Measurements from ENCODE around the gene DBR1. TPM values are rescaled to one million over a fixed set of nuclear protein-coding genes. Genes with fewer than 3 reads are reported as not detected.
A peak's percentile ranks its signal among the peaks of the same experiment; 100 is the strongest.

DBR1 gene
- polyA plus RNA-seq, 1 experiment = 6.0 TPM

DNA sequence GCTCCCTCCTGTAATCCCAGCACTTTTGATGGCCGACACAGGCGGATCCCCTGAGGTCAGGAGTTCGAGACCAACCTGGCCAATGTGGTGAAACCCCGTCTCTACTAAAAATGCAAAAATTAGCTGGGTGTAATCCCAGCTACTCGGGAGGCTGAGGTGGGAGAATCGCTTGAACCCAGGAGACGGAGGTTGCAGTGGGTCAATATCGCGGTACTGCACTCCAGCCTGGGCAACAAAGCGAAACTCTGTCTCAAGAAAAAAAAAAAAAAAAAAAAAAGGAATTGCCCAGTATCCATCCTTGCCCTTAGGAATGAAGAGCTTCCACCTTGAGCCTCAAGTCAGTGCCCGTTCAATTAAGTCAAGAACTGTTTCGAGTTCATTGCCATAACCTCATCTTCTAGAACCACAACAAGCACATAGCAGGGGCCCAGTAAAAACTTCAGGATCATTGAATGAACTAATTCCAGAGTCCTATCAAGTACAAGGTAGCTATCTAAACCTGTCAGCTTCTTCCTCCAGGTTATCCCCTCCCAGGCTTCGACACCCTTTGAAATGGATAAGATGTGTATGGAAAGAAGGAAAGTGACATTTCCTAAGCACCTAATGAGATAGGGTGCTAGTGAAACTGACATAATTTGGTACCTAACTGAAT, 826 bp downstream of the DBR1 start:
- Histone ChIP-seq H3K36me3 (ENCODE audit: control insufficient read depth, insufficient read depth, low read length) (no peaks in the 10 kb centered on the region), H3K27me3 (ENCODE audit: control insufficient read depth, insufficient read depth, low read length) (no peaks in the 10 kb centered on the region), H3K4me3 (ENCODE audit: low read depth, low read length) (peak overlapping the region; percentile 98)
- DNase-seq (ENCODE audit: low read depth) = no peak
- POLR2A ChIA-PET = interaction anchor here (0.6 kb wide), 1 partner anchor 174 kb away, joined by 3 read pairs; no protein-coding TSS in a partner anchor
- CTCF ChIA-PET = interaction anchor here (0.7 to 1.2 kb wide), 3 partner anchors 11 to 91 kb away, joined by 3 read pairs; no protein-coding TSS in a partner anchor
- TF ChIP-seq, protein P1, sequence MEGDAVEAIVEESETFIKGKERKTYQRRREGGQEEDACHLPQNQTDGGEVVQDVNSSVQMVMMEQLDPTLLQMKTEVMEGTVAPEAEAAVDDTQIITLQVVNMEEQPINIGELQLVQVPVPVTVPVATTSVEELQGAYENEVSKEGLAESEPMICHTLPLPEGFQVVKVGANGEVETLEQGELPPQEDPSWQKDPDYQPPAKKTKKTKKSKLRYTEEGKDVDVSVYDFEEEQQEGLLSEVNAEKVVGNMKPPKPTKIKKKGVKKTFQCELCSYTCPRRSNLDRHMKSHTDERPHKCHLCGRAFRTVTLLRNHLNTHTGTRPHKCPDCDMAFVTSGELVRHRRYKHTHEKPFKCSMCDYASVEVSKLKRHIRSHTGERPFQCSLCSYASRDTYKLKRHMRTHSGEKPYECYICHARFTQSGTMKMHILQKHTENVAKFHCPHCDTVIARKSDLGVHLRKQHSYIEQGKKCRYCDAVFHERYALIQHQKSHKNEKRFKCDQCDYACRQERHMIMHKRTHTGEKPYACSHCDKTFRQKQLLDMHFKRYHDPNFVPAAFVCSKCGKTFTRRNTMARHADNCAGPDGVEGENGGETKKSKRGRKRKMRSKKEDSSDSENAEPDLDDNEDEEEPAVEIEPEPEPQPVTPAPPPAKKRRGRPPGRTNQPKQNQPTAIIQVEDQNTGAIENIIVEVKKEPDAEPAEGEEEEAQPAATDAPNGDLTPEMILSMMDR (IDR thresholded peaks at IDR 0.05; ENCODE audit: insufficient read depth, low read depth, low read length) = no peak

DNA sequence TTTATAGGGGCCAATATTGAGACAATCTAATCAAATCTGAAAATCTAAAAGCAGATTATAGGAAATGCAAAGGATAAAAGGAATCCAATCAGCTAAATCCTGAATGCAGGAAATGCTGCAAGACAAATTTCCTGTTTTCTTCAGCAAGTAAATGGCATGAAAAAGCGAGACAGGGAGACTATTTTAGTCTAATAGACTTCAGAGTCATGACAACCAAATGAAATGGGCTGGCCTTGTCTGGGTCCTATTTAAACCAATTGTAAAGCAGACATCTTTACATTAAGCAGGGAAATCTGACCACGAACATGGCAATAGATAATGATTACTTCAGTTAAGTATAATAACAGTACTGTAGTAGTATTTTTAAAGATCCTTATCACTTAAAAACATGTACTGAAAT, 2.1 kb downstream of the DBR1 start:
- POLR2A ChIA-PET = no interaction called here
- CTCF ChIA-PET = interaction anchor here (0.7 to 1.2 kb wide), 3 partner anchors 10 to 158 kb away, joined by 3 to 5 read pairs (median 3); no protein-coding TSS in a partner anchor
- TF ChIP-seq, protein P1 (IDR thresholded peaks at IDR 0.05; ENCODE audit: insufficient read depth, low read depth, low read length) = no peak
- no peak overlapping the region for H3K4me3 ChIP-seq (ENCODE audit: low read depth, low read length)
- DNase-seq (ENCODE audit: low read depth) = no peak
- H3K36me3 ChIP-seq (ENCODE audit: control insufficient read depth, insufficient read depth, low read length) = no peaks in the 10 kb centered on the region
- H3K27me3 ChIP-seq (ENCODE audit: control insufficient read depth, insufficient read depth, low read length) = no peaks in the 10 kb centered on the region

DNA sequence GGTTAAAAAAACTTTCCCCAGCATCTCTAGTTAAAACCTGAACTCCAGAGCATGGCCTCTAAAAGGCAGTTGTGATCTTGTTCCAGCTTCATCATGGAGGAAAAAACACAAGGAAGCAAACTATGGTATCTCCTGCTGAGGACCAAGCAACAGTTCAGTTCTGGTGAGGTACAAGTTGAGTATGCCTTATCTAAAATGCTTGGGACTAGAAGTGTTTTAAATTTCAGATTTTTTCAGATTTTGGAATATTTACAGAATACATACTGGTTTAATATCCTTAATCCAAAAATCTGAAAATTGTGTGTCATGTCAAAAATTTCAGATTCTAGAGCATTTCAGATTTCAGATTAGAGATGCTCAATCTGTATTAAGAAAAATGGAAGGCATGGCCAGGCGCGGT, 9.7 kb downstream of the DBR1 start:
- TF ChIP-seq, protein P1 (IDR thresholded peaks at IDR 0.05; ENCODE audit: insufficient read depth, low read depth, low read length) = no peak
- no peak overlapping the region for H3K4me3 ChIP-seq (ENCODE audit: low read depth, low read length)
- H3K36me3 ChIP-seq (ENCODE audit: control insufficient read depth, insufficient read depth, low read length) = peaks cover 5% of the 10 kb centered on the region; the same call in 1 of the 2 replicates
- ChIA-PET CTCF (no interaction called here), POLR2A (no interaction called here)
- H3K27me3 ChIP-seq (ENCODE audit: control insufficient read depth, insufficient read depth, low read length) = no peaks in the 10 kb centered on the region
- no peak for DNase-seq (ENCODE audit: low read depth)

DNA sequence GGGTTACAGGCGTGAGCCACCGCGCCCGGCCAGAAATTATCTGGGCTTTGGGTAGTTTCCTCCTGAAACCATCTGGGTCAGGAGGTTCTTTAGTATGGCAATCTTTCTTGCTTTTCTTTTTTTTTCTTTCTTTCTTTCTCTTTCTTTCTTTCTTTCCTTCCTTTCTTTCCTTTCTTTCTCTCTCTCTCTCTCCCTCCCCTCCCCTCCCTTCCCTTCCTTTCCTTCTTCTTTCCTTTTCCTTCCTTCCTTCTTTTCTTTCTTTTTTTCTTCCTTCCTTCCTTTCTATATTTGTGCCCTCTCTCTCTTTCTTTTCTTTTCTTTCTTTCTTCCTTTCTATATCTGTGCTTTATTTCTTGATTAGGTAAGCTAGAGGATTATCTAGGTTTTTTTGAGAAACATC, 17.0 kb downstream of the DBR1 start:
- no peak overlapping the region for H3K4me3 ChIP-seq (ENCODE audit: low read depth, low read length)
- DNase-seq (ENCODE audit: low read depth) = no peak
- no peaks in the 10 kb centered on the region for H3K36me3 ChIP-seq (ENCODE audit: control insufficient read depth, insufficient read depth, low read length)
- ChIA-PET CTCF (interaction anchor here (0.6 to 1.2 kb wide), 2 partner anchors 39 to 44 kb away, joined by 3 to 5 read pairs; no protein-coding TSS in a partner anchor), POLR2A (no interaction called here)
- TF ChIP-seq, protein P1 (IDR thresholded peaks at IDR 0.05; ENCODE audit: insufficient read depth, low read depth, low read length) = no peak
- H3K27me3 ChIP-seq (ENCODE audit: control insufficient read depth, insufficient read depth, low read length) = no peaks in the 10 kb centered on the region

DNA sequence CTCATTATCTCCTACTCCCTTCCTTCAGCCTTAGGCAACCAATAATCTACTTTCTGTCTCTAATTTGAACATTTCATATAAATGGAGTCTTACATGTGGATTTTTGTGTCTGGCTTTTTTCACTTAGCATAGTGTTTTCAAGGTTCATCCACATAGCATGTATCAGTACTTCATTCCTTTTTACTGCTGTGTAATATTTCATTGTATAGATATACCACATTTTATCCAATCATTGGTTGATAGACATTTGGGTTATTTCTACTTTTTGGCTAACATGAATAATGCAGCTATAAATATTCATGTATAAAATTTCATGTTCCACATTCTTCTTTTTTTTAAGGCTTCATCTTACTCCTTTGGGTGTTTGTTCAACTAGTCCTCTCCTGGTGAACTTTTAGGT, 20.2 kb downstream of the DBR1 start:
- Histone ChIP-seq H3K4me3 (ENCODE audit: low read depth, low read length) (no peak overlapping the region), H3K27me3 (ENCODE audit: control insufficient read depth, insufficient read depth, low read length) (no peaks in the 10 kb centered on the region), H3K36me3 (ENCODE audit: control insufficient read depth, insufficient read depth, low read length) (no peaks in the 10 kb centered on the region)
- ChIA-PET CTCF (no interaction called here), POLR2A (no interaction called here)
- DNase-seq (ENCODE audit: low read depth) = no peak
- TF ChIP-seq, protein P1 (IDR thresholded peaks at IDR 0.05; ENCODE audit: insufficient read depth, low read depth, low read length) = no peak
